ENCODE data around the gene SSR2.
"Not testable (repeated sequence)": the region's sequence is repeated elsewhere in the genome, so short reads cannot be mapped to it uniquely, and the experiment has no call there.

The SSR2 gene

GRCh38 chr1:156045076-156045475 lies 24.3 kb upstream of the SSR2 start:
- H3K4me3 ChIP-seq (ENCODE audit: low read length), result no peak overlapping the region
- TF ChIP-seq, protein P1, sequence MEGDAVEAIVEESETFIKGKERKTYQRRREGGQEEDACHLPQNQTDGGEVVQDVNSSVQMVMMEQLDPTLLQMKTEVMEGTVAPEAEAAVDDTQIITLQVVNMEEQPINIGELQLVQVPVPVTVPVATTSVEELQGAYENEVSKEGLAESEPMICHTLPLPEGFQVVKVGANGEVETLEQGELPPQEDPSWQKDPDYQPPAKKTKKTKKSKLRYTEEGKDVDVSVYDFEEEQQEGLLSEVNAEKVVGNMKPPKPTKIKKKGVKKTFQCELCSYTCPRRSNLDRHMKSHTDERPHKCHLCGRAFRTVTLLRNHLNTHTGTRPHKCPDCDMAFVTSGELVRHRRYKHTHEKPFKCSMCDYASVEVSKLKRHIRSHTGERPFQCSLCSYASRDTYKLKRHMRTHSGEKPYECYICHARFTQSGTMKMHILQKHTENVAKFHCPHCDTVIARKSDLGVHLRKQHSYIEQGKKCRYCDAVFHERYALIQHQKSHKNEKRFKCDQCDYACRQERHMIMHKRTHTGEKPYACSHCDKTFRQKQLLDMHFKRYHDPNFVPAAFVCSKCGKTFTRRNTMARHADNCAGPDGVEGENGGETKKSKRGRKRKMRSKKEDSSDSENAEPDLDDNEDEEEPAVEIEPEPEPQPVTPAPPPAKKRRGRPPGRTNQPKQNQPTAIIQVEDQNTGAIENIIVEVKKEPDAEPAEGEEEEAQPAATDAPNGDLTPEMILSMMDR (conservative IDR thresholded peaks at IDR 0.05; ENCODE audit: low read depth, low read length), result no peak
- no peak for DNase-seq (ENCODE audit: low read depth)

DNA sequence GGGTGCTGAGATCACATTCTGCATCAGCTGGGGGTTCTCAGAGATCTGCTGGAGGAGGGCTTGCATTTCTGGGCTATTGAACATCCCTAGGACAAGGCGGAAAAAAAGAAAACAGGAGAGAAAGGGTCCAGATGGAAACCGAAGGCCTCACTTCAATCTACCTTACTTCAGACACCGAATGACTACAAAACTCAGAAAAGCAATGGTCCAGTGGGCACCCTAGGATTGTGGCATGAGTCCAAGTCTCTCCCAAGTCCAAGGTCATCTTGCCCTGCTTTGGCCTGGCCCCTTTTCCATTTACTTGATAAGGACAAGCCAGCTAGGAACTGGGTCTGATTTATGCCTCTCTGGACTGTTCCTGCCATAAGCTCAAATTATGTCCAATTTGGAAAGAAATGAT lies 22.1 kb upstream of the SSR2 start:
- no peak overlapping the region for H3K4me3 ChIP-seq (ENCODE audit: low read length)
- TF ChIP-seq, protein P1 (conservative IDR thresholded peaks at IDR 0.05; ENCODE audit: low read depth, low read length), result no peak
- no peak for DNase-seq (ENCODE audit: low read depth)

DNA sequence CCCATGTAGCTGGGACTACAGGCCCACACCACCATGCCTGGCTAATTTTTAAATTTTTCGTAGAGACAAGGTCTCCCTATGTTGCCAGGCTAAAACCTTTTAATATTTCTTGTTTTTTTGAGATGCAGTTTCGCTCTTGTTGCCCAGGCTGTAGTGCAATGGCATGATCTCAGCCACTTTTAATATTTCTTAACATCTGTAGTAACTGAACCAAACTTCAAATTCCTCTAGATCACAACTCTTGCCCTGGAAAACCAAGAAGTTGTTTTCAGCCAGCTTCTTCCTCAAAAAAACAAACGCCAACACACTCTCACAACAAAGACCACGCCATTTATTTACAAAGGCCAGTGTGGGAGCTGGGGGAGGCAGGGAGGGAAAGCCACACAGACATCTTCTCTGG lies 14.2 kb upstream of the SSR2 start:
- not testable (repeated sequence) for DNase-seq (ENCODE audit: low read depth); H3K4me3 ChIP-seq (ENCODE audit: low read length)

DNA sequence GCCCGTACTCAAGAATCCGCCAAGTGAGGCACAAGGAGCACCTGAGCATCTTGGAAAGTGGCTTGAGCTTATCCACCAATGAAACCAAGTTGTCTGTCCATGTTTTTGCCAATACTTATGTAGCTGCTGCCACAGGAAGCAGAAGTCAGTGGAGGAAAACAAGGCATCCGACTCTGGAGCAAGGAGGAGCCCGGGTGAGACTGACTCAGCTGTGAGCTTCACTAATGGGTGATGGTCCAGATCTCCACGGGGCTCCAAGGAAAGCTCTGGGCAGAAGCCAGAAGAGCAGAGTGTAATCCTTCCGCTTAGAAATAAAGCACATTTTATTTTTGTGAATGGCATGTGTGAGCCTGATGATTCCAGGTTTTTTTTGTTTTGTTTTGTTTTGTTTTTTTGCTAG lies 12.3 kb upstream of the SSR2 start:
- DNase-seq (ENCODE audit: low read depth), result no peak
- H3K4me3 ChIP-seq (ENCODE audit: low read length), result no peak overlapping the region
- TF ChIP-seq, protein P1 (conservative IDR thresholded peaks at IDR 0.05; ENCODE audit: low read depth, low read length), result no peak

DNA sequence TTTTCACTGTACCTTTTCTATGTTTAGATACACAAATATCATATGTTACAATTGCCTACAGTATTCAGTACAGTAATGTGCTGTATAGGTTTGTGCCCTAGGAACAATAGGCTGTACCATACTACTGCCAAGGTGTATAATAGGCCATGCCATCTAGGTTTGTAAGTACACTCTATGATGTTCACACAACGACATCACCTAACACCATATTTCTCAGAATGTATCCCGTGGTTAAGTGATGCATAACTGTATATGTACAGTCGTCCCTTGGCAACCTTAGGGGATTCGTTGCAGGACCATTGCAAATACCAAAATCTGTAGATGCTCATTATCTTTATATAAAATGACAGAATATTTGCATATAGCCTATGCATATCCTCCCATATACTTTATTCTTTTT lies 5.8 kb upstream of the SSR2 start:
- TF ChIP-seq, protein P1 (conservative IDR thresholded peaks at IDR 0.05; ENCODE audit: low read depth, low read length), result no peak
- H3K4me3 ChIP-seq (ENCODE audit: low read length), result no peak overlapping the region
- no peak for DNase-seq (ENCODE audit: low read depth)

GRCh38 chr1:156025876-156026275 lies 5.1 kb upstream of the SSR2 start:
- TF ChIP-seq, protein P1 (conservative IDR thresholded peaks at IDR 0.05; ENCODE audit: low read depth, low read length), result peak; percentile 93
- no peak overlapping the region for H3K4me3 ChIP-seq (ENCODE audit: low read length)
- DNase-seq (ENCODE audit: low read depth), result no peak

DNA sequence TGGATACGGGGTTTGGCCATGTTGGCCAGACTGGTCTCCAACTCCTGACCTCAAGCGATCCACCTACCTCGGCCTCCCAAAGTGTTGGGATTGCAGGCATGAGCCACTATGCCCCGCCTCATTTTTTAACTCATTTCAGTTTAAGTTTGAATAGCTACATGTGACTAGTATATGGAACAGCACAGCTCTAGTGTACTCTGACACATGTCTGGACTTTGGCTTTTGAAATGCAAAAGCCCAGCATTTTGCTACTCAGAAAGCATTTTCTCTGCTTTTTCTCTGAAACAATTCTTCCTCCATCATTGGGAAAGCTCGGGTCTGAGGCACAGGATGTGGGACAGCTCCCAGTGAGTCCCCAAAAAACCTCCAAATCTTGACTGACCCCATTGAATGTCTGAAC lies 4.0 kb upstream of the SSR2 start:
- TF ChIP-seq, protein P1 (conservative IDR thresholded peaks at IDR 0.05; ENCODE audit: low read depth, low read length), result no peak
- H3K4me3 ChIP-seq (ENCODE audit: low read length), result no peak overlapping the region
- no peak for DNase-seq (ENCODE audit: low read depth)

GRCh38 chr1:156021954-156022353 lies 1.2 kb upstream of the SSR2 start:
- TF ChIP-seq, protein P1 (conservative IDR thresholded peaks at IDR 0.05; ENCODE audit: low read depth, low read length), result no peak
- H3K4me3 ChIP-seq (ENCODE audit: low read length), result no peak overlapping the region
- no peak for DNase-seq (ENCODE audit: low read depth)
